ENCODE results near the gene GPHN. TPM values are rescaled to one million over a fixed set of nuclear protein-coding genes. Genes with fewer than 3 reads are reported as not detected.
"Not testable (repeated sequence)": the region's sequence is repeated elsewhere in the genome, so short reads cannot be mapped to it uniquely, and the experiment has no call there.

The GPHN gene
- total RNA-seq, 4 donors from 2014 or later = 10.7 to 47.0 (median 28.2) TPM

DNA sequence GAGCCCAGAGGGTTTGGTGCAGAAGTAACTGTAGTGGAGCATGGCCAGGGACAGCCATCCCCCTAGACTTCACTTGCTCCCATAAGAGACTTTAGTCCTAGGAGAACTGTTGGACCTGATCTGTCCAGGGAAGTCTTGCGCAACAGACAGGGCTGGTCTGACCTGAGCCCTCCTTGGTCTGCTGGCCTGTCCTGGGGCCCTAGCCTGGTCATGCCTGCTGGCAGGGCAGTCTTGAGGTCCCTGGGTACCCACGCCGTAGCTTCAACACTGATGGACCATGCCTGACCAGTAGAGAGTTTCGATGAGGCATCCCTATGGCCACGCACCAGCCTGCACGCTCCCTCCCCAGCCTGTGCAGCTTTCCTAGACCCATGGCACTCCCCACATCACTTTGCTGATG is 305.7 kb downstream of the GPHN start:
- Histone ChIP-seq H3K9me3 (peaks cover 0 to 11% (median 3%) of the 10 kb centered on the region in 4 donors), H3K4me1 (no peaks in the 10 kb centered on the region), H3K4me3 (no peak overlapping the region), H3K36me3 (peaks cover 0 to 6% (median 0%) of the 10 kb centered on the region in 3 donors), H3K27ac (no peak overlapping the region), H3K27me3 (no peaks in the 10 kb centered on the region)
- peak in 1 of 3 donors; percentile 16 for DNase-seq
- no peak for TF ChIP-seq POLR2A (IDR thresholded peaks at IDR 0.05)
- no peak for TF ChIP-seq CTCF (IDR thresholded peaks at IDR 0.05)

GRCh38 chr14:66815687-66816086 is 307.7 kb downstream of the GPHN start:
- Histone ChIP-seq H3K27me3 (no peaks in the 10 kb centered on the region), H3K27ac (no peak overlapping the region), H3K9me3 (peaks cover 0 to 11% (median 3%) of the 10 kb centered on the region in 4 donors), H3K36me3 (peaks cover 0 to 6% (median 0%) of the 10 kb centered on the region in 3 donors), H3K4me3 (no peak overlapping the region), H3K4me1 (no peaks in the 10 kb centered on the region)
- TF ChIP-seq POLR2A (IDR thresholded peaks at IDR 0.05) (no peak), CTCF (IDR thresholded peaks at IDR 0.05) (no peak)
- DNase-seq = no peak

GRCh38 chr14:66824251-66824650 is 316.3 kb downstream of the GPHN start:
- Histone ChIP-seq H3K27me3 (no peaks in the 10 kb centered on the region), H3K4me3 (no peak overlapping the region), H3K9me3 (no peaks in the 10 kb centered on the region), H3K4me1 (no peaks in the 10 kb centered on the region), H3K27ac (no peak overlapping the region), H3K36me3 (no peaks in the 10 kb centered on the region)
- no peak for DNase-seq
- TF ChIP-seq POLR2A (IDR thresholded peaks at IDR 0.05) = no peak
- TF ChIP-seq CTCF (IDR thresholded peaks at IDR 0.05) = no peak

GRCh38 chr14:66827182-66827581 is 319.2 kb downstream of the GPHN start:
- TF ChIP-seq CTCF (IDR thresholded peaks at IDR 0.05) (no peak), POLR2A (IDR thresholded peaks at IDR 0.05) (no peak)
- Histone ChIP-seq H3K9me3 (no peaks in the 10 kb centered on the region), H3K27ac (no peak overlapping the region), H3K27me3 (no peaks in the 10 kb centered on the region), H3K4me3 (no peak overlapping the region), H3K4me1 (no peaks in the 10 kb centered on the region), H3K36me3 (no peaks in the 10 kb centered on the region)
- no peak for DNase-seq

- no peak for TF ChIP-seq POLR2A (IDR thresholded peaks at IDR 0.05)
- TF ChIP-seq CTCF (IDR thresholded peaks at IDR 0.05) = no peak
- no peak for DNase-seq
- Histone ChIP-seq H3K4me1 (no peaks in the 10 kb centered on the region), H3K9me3 (no peaks in the 10 kb centered on the region), H3K27me3 (no peaks in the 10 kb centered on the region), H3K4me3 (no peak overlapping the region), H3K27ac (no peak overlapping the region), H3K36me3 (no peaks in the 10 kb centered on the region)
These were observed 323.2 kb downstream of the GPHN start for GRCh38 chr14:66831173-66831572.

GRCh38 chr14:66833816-66834215 is 325.9 kb downstream of the GPHN start:
- Histone ChIP-seq H3K27ac (no peak overlapping the region), H3K4me3 (no peak overlapping the region), H3K4me1 (no peaks in the 10 kb centered on the region), H3K27me3 (no peaks in the 10 kb centered on the region), H3K9me3 (no peaks in the 10 kb centered on the region), H3K36me3 (no peaks in the 10 kb centered on the region)
- DNase-seq = no peak
- no peak for TF ChIP-seq CTCF (IDR thresholded peaks at IDR 0.05)
- TF ChIP-seq POLR2A (IDR thresholded peaks at IDR 0.05) = no peak

- not testable (repeated sequence) for H3K9me3 ChIP-seq, H3K4me3 ChIP-seq, H3K36me3 ChIP-seq, DNase-seq, H3K27me3 ChIP-seq, H3K4me1 ChIP-seq, H3K27ac ChIP-seq
These were observed 329.5 kb downstream of the GPHN start for GRCh38 chr14:66837436-66837835.

Data from Peyer's patch (tissue), 4 donors.